ENCODE data around the gene TTC23L. TPM values are rescaled to one million over a fixed set of nuclear protein-coding genes. Genes with fewer than 3 reads are reported as not detected.

TTC23L gene
- total RNA-seq, 1 donor = 0.36 TPM

- TF ChIP-seq, protein P1, sequence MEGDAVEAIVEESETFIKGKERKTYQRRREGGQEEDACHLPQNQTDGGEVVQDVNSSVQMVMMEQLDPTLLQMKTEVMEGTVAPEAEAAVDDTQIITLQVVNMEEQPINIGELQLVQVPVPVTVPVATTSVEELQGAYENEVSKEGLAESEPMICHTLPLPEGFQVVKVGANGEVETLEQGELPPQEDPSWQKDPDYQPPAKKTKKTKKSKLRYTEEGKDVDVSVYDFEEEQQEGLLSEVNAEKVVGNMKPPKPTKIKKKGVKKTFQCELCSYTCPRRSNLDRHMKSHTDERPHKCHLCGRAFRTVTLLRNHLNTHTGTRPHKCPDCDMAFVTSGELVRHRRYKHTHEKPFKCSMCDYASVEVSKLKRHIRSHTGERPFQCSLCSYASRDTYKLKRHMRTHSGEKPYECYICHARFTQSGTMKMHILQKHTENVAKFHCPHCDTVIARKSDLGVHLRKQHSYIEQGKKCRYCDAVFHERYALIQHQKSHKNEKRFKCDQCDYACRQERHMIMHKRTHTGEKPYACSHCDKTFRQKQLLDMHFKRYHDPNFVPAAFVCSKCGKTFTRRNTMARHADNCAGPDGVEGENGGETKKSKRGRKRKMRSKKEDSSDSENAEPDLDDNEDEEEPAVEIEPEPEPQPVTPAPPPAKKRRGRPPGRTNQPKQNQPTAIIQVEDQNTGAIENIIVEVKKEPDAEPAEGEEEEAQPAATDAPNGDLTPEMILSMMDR (IDR thresholded peaks at IDR 0.05; ENCODE audit: insufficient read depth, low read length) = no peak
- no peak overlapping the region for H3K4me3 ChIP-seq (ENCODE audit: low read depth, low read length)
- DNase-seq (ENCODE audit: low read depth) = peak; percentile 18
Observed at GRCh38 chr5:34832568-34832967, 6.4 kb upstream of the TTC23L start.

DNA sequence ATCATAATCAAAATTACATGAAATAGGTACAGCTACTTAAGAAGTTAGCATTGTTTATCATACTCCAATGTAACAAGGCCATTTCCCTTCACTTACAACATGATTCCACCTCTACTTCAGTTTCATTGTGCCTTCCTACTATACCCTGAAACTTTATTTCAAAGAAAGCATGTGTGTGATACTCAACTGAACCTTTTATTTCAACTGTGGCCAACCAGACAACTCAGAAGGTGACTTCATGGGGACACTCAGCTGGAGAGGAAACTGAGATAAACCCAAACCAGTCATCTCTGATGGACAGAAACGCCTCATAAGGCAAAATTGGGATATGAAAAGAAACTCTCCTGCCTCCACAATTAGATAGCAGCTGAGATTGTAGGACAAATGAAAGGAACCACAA lies 5.9 kb upstream of the TTC23L start:
- TF ChIP-seq, protein P1 (IDR thresholded peaks at IDR 0.05; ENCODE audit: insufficient read depth, low read length) = no peak
- H3K4me3 ChIP-seq (ENCODE audit: low read depth, low read length) = no peak overlapping the region
- no peak for DNase-seq (ENCODE audit: low read depth)

DNA sequence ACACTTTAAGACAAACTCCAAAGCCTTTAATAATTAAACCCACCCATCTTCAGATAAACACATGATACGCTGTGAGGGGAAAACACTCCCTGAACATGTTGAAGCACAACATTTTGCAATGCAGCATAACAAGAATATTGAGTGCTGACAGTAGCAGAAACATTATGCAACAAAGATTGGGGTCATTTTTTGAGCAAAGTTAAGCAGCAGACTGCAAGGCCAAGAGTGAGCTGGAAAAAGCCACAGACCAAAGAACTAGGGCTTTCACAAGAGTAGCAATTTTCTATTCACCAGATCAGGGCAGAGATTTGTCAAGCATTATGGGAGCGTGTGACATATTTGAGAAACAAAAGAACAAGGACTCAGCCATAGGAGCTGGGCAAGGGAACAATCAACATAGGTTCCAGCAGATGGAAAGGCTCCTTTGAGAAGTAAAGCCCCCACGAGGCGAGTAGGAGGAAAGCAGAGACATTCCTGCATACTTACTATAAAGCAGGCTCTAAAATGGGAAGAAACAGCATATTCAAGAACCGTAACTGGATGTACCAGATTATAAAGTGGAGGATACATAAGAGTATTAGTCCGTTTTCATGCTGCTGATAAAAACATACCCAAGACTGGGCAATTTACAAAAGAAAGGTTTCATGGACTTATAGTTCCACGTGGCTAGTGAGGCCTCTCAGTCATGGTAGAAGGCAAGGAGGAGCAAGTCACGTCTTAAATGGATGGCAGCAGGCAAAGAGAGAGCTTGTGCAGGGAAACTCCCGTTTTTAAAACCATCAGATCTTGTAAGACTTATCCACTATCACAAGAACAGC lies 4.8 kb upstream of the TTC23L start:
- no peak for DNase-seq (ENCODE audit: low read depth)
- TF ChIP-seq, protein P1 (IDR thresholded peaks at IDR 0.05; ENCODE audit: insufficient read depth, low read length) = no peak
- H3K4me3 ChIP-seq (ENCODE audit: low read depth, low read length) = no peak overlapping the region

DNA sequence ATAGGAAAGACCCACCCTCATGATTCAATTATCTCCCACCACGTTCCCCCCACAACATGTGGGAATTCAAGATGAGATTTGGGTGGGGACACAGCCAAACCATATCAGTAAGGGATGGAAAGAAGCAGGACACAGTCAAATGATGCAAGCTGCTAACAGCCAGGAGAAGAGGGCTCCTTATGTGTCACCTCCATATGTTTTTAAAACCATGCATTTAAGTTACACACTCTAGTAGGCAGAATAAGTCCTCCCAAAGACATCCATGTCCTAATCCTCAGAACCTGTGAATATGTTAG lies 4.2 kb upstream of the TTC23L start:
- no peak overlapping the region for H3K4me3 ChIP-seq (ENCODE audit: low read depth, low read length)
- TF ChIP-seq, protein P1 (IDR thresholded peaks at IDR 0.05; ENCODE audit: insufficient read depth, low read length) = no peak
- DNase-seq (ENCODE audit: low read depth) = no peak

DNA sequence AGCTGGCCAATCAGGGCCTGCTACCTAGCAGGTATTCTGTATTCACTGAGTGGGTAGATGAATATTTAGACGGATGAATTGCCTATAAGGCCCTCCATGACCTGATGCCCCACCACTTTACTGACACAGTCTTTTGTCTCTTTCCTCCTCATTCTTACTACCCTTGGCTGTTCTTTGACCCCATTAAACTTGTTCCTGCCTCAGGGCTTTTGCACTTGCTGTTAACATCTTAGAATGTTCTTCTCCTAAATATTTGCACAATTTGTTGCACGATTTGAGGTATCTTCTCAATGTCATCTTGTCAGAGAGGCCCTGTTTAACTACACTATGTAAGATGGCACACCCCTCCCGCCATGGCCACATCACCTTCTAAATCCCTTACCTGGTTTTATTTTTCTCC lies 3.3 kb upstream of the TTC23L start:
- no peak for DNase-seq (ENCODE audit: low read depth)
- H3K4me3 ChIP-seq (ENCODE audit: low read depth, low read length) = no peak overlapping the region
- TF ChIP-seq, protein P1 (IDR thresholded peaks at IDR 0.05; ENCODE audit: insufficient read depth, low read length) = no peak

DNA sequence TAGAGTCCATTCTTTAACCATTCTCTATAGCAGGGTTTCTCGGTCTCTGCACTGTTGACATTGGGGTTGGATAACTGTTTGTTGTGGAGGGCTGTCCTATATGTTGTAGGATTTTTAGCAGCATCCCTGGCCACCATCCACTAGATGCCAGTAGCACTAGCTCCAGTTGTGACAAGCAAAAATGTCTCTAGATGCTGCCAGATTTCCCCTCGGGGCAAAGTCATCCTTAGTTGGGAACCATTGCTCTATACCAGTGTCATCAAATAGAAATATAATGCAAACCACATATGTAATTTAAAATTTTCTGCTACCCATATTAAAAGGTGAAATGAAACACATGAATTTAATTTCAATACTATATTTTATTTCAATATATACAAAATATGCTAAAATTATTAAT lies 2.9 kb downstream of the TTC23L start:
- no peak for DNase-seq (ENCODE audit: low read depth)
- H3K4me3 ChIP-seq (ENCODE audit: low read depth, low read length) = no peak overlapping the region
- TF ChIP-seq, protein P1 (IDR thresholded peaks at IDR 0.05; ENCODE audit: insufficient read depth, low read length) = no peak

- no peak for DNase-seq (ENCODE audit: low read depth)
- H3K4me3 ChIP-seq (ENCODE audit: low read depth, low read length) = no peak overlapping the region
- TF ChIP-seq, protein P1 (IDR thresholded peaks at IDR 0.05; ENCODE audit: insufficient read depth, low read length) = no peak
Observed at GRCh38 chr5:34842554-34842953, 3.6 kb downstream of the TTC23L start.
